Cortex of kidney (tissue), 1 donor: Measurements from ENCODE around the gene TMBIM6.
"Not testable (repeated sequence)": the region's sequence is repeated elsewhere in the genome, so short reads cannot be mapped to it uniquely, and the experiment has no call there.

Experiments
- DNase-seq: peaks from one replicate; lab custom pipeline; 2025; lab: John Stamatoyannopoulos, UW

Gene TMBIM6

GRCh38 chr12:49730050-49730449, 11.3 kb upstream of the TMBIM6 start:
- DNase-seq, result no peak

DNA sequence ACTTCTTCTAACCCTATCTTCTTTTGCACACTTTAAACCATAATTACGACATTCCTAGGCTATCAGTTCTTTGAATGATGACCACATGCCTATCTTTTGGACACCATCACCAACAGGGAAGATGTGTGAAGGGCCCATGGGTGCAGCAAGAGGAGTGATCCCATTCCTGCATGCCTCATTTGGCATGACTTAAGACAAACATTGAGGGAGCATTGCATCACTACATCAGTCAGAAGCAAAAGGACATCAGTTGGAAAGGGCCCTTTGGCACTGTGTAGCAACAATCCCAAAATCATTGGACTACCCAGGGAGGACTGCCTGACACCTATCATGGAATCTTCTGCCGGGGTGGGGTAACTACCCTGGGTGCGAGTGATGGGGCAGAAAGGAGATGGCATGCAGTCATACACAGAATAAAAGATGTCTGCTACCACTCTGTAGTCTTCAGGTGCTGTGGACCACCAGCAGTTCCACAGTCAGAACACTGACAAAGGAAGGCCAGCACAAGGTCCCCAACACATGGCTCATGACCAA, 10.7 kb upstream of the TMBIM6 start:
- DNase-seq, result no peak

GRCh38 chr12:49733219-49734017, 7.9 kb upstream of the TMBIM6 start:
- no peak for DNase-seq

- DNase-seq, result not testable (repeated sequence)
These were observed 6.5 kb upstream of the TMBIM6 start for GRCh38 chr12:49734900-49735299.

DNA sequence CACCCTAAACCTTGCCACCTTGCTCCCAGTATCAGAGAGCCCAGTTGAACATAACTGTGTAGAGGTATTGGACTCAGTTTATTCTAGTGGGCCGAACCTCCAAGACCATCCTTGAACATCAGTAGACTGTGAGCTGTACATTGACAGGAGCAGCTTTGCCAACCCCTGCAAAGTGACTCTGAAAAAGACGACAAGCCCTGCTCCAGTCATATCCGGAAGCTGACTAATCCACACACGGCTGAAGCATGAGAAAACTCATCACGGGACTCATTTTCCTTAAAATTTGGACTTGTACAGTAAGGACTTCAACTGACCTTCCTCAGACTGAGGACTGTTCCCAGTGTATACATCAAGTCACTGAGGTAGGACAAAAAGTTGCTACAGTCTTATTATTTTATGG, 2.6 kb upstream of the TMBIM6 start:
- DNase-seq, result not testable (repeated sequence)

DNA sequence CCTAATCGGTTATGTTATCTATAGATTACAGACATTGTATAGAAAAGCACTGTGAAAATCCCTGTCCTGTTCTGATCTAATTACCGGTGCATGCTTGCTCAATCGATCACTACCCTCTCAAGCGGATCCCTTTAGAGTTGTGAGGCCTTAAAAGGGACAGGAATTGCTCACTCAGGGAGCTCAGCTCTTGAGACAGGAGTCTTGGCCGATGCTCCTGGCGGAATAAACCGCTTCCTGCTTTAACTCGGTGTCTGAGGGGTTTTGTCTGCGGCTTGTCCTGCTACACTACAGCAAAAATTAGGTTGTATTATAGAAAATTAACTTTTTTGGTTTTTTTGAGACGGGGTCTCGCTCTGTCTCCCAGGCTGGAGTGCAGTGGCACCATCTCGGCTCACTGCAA, 1.1 kb upstream of the TMBIM6 start:
- DNase-seq, result not testable (repeated sequence)

DNA sequence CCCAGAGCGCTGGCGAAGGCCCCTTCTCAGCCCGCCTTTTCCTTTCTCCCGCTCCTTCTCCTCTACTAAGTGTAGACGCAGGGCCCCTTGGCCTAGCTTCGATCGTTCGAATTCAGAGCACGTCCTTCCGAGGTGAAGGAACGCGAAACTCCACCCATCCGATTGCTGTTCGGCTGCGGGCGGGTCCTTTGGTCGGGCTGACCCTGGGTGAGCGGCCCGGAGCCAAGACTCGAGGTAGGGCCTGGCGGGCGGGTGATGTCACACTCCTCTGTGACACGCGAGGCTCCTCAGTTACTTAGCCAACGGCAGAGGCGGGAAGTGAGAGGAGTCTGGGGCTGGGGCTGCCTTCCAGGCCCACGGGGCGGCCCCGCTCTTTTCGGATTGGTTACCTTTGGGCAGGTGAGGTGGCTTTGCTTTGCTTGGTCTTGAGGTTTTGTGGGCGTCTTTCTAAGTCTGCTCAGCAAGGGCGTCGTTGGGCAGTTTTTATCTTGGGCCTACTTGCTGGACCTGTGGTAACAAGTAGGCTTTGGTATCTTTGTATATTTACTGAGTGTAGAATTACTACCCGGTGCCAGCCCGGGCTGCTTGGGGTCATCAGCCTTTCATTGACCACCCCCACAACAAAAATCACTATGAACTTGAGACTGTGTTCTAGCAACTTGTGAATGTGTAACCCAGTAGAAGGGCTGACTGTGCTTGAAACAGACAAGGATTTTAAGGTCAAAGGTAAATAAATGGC, 694 bp downstream of the TMBIM6 start:
- no peak for DNase-seq

- DNase-seq, result no peak
These were observed 3.1 kb downstream of the TMBIM6 start for GRCh38 chr12:49744363-49744885.

DNA sequence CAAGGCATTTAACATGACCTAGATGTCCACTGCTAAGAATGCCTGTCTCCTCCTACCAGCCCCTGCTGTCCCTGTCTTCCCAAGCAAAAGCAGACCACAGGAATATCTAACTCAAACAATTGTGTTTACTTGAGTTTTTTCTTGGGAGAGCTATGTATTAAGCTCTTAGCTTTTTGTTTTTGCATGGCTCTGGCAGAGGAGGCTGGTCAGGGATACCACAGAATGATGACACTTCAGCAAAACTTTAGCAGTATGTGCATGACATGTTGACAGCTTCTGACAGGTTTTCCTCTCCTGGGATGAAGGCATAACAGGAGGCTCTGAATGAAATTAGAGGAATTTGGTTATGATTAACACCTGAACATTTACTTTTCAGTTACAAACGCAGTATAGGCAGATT, 6.9 kb downstream of the TMBIM6 start:
- no peak for DNase-seq

GRCh38 chr12:49748800-49749199, 7.4 kb downstream of the TMBIM6 start:
- DNase-seq, result no peak

DNA sequence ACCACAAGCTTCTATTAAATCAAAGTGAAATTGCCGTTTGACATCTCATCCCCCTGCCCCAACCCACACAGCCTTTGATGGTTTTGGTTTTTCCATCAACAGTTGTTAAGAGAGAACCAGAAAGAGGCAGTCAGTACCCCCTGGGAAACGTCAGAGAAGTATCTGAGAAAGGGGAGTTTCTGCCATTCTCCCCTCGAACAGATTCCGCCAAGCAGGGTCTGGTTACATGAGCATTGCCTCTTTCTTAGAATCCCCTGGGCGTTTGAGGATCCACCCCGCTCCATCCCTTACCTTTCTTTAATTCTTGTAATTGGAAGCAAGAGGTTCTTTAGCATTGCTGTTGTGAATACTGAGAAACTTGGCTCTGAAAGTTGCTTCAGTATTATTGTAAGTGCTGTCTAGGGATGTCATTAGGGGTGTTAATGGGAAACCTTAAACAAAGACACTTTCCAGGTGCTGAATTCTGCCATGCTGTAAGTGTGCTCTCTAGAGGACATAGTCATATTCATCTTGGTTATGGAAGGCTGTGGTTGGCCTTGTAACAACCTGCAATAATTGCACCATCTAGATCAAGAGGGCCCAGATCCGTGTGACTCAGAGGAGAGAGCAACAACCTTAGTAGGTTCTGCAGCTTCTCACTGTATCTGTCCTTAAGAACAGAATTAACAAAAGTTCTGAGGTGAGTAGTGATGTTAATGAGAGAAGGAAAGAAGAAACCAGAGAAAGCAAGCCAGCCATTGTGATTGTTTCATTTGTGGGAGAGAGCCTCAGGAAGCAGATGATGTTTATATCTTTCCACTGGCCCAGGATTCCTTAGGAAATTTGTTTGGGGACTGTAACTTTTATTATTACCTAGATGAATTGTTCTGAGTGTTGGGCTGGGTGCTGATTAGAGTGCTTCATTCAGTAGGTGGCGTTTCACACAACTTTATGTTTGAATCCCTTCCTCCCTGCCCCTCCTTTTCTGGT, 9.0 kb downstream of the TMBIM6 start:
- DNase-seq, result no peak

- no peak for DNase-seq
These were observed 9.6 kb downstream of the TMBIM6 start for GRCh38 chr12:49750996-49751393.

GRCh38 chr12:49761677-49762467, 20.5 kb downstream of the TMBIM6 start:
- DNase-seq, result no peak

- no peak for DNase-seq
These were observed 21.1 kb downstream of the TMBIM6 start for GRCh38 chr12:49762468-49762847.

GRCh38 chr12:49763006-49763591, 21.7 kb downstream of the TMBIM6 start:
- no peak for DNase-seq

DNA sequence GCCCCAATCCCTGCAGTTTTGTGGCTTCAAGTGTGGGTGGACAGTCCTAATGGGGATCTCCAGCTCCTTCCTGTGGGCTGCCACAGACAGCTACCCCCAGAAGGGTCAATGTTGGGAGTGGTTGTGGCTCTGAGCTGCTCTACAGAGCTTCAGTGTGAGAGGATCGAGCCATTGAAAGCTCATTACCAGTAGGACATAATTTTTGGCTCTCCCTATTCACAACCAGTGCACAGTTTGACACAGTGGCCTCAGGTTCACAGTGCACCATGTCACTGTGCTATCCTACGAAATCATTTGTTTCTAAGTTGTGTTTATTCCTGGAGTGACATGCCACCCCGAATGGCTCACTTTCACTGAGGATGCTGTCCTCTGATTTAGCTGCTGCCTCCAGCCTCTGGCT, 22.8 kb downstream of the TMBIM6 start:
- no peak for DNase-seq

GRCh38 chr12:49766115-49766455, 24.7 kb downstream of the TMBIM6 start:
- DNase-seq, result no peak

DNA sequence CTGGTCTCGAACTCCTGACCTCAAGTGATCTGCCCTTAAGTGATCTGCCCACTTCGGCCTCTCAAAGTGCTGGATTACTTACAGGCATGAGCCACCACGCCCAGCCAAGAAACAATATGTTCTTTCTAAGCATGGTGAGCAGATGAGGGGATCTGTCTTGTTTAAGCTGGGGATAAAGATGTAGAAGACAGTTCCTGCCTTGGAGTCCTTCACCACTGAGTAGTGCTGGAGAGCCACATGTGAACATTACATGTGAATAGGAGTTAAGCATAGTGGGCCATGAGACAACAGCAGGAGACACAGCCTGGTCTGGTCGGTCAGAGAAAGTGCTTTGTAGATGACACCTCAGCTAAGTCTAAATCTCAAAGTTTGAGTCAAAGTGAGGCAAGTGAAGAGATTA, 26.0 kb downstream of the TMBIM6 start:
- no peak for DNase-seq

DNA sequence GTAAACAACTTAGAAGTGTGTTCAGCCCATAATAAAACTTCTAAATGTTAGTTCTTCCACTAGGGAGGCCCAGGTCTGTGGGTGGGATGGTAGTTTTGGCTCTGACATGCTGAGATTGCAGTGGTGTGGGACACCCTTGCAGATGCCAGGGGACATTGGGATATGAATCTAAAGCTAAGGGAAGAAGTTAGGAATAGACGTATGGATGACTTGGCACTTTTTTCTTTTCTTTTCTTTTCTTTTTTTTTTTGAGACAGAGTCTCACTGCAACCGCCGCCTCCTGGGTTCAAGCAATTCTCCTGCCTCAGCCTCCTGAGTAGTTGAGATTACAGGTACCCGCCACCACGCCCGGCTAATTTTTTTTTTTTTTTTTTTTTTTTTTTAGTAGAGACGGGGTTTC, 31.7 kb downstream of the TMBIM6 start:
- not testable (repeated sequence) for DNase-seq

GRCh38 chr12:49776413-49776812, 35.1 kb downstream of the TMBIM6 start:
- no peak for DNase-seq

DNA sequence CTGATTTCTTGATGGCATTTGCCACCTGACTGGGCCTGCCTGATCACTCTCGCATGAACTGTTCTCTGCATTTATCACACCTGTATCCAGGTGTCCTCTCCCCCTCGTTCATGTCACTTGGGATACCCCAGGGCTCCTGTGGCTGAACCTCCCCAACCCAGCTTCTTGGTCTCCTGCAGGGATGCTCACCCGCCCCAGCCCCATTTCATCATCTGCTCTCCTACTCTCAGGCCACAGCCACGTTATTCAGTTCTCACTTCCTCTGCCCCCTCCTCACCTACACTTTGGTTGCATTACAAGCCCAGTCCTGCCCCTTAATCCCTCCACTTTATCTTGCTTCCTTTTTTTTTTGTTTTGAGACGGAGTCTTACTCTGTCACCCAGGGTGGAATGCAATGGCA, 35.5 kb downstream of the TMBIM6 start:
- DNase-seq, result no peak
